CD8-positive, alpha-beta memory T cell (primary cell): ENCODE results near the gene TOMM40L. TPM values are rescaled to one million over a fixed set of nuclear protein-coding genes. Genes with fewer than 3 reads are reported as not detected.
A peak's percentile ranks its signal among the peaks of the same experiment; 100 is the strongest.

Experiments
- CTCF ChIA-PET: fragments of 350-600 bp; sonication (Branson Sonifier 250); formaldehyde crosslinking; loops from one replicate; lab custom pipeline; 2021; ENCODE audit warnings: antibody characterized with exemption; lab: Charles Lee
- POLR2A ChIA-PET: fragments of 350-600 bp; sonication (Branson Sonifier 250); formaldehyde crosslinking; loops from one replicate; lab custom pipeline; 2021; ENCODE audit warnings: antibody characterized with exemption; lab: Charles Lee
- DNase-seq, 5 donors: peaks; one replicate each; pipeline versions ENCODE4 v3.0.0 to v3.0.0-alpha.2; 2020 to 2022; ENCODE audit warnings: mixed read lengths in 1 of 5
- H3K27ac ChIP-seq: one replicate; pipeline ENCODE4 v1.7.0; 2013; ENCODE audit warnings: low read depth, mild to moderate bottlenecking, low read length, moderate library complexity
- H3K27me3 ChIP-seq: 2 replicates; pipeline ENCODE4 v1.7.0; 2013; ENCODE audit warnings: low read length, mild to moderate bottlenecking; ENCODE audit not compliant: insufficient read depth, poor library complexity, severe bottlenecking
- H3K36me3 ChIP-seq: 2 replicates; pipeline ENCODE4 v1.7.0; 2013; ENCODE audit warnings: mild to moderate bottlenecking, low read length, moderate library complexity; ENCODE audit not compliant: insufficient read depth
- H3K4me1 ChIP-seq: 2 replicates; pipeline ENCODE4 v1.7.0; 2013; ENCODE audit warnings: mild to moderate bottlenecking, low read length, moderate library complexity; ENCODE audit not compliant: insufficient read depth
- H3K4me3 ChIP-seq: 2 replicates; pipeline ENCODE4 v1.7.0; 2013; ENCODE audit warnings: mild to moderate bottlenecking, low read length
- H3K9me3 ChIP-seq: 2 replicates; pipeline ENCODE4 v1.7.0; 2013; ENCODE audit warnings: mild to moderate bottlenecking, low read length
- H3K27ac Mint-ChIP-seq, 8 donors: one replicate each; pipeline ENCODE4 v1.8.0; 2020 to 2021; ENCODE audit warnings: mixed read lengths in 8 of 8, mild to moderate bottlenecking in 6 of 8, inconsistent platforms in 3 of 8, moderate library complexity in 3 of 8
- H3K27me3 Mint-ChIP-seq, 2 donors: one replicate each; pipeline ENCODE4 v1.8.0; 2020 to 2021; ENCODE audit warnings: mixed read lengths in 2 of 2, mild to moderate bottlenecking in 1 of 2, moderate library complexity in 1 of 2
- H3K36me3 Mint-ChIP-seq, 3 donors: one replicate each; pipeline ENCODE4 v1.8.0; 2020 to 2021; ENCODE audit warnings: mixed read lengths in 3 of 3, inconsistent platforms in 1 of 3, mild to moderate bottlenecking in 1 of 3
- H3K4me1 Mint-ChIP-seq, 3 donors: one replicate each; pipeline ENCODE4 v1.8.0; 2020 to 2021; ENCODE audit warnings: mixed read lengths in 3 of 3, inconsistent platforms in 1 of 3, mild to moderate bottlenecking in 1 of 3
- H3K4me3 Mint-ChIP-seq, 7 donors: one replicate each; pipeline ENCODE4 v1.8.0; 2020 to 2021; ENCODE audit warnings: mixed read lengths in 7 of 7, mild to moderate bottlenecking in 6 of 7, moderate library complexity in 4 of 7, inconsistent platforms in 2 of 7
- H3K9me3 Mint-ChIP-seq, 5 donors: one replicate each; pipeline ENCODE4 v1.8.0; 2020 to 2022; ENCODE audit warnings: mixed read lengths in 5 of 5, mild to moderate bottlenecking in 3 of 5, moderate library complexity in 2 of 5, inconsistent platforms in 1 of 5
- polyA plus RNA-seq: library from polyadenylated mRNA; unstranded; fragments of 300-500 nt; fragmentation: Illumina TruSeq; gene quantifications from one replicate; pipeline ENCODE4 v1.2.3, GENCODE V29; 2021
- total RNA-seq, 2 experiments: library from RNA; stranded (reverse); gene quantifications; one replicate each; pipeline ENCODE4 v1.2.3, GENCODE V29; 2021

Gene TOMM40L
- total and polyA plus RNA-seq, 3 experiments from 2014 or later, result 6.9 to 26.1 (median 24.7) TPM

GRCh38 chr1:161258439-161259344 lies 32.8 kb downstream of the TOMM40L start, which contains the start of gene PCP4L1:
TSS of gene PCP4L1 (plus strand) at chr1:161258745. CDS start at chr1:161258975, 230 bp downstream.
- Histone ChIP-seq H3K4me3 (no peak within 1 kb of the TSS), H3K27me3 (peaks cover 25% of the 10 kb centered on the region), H3K27ac (no peak within 1 kb of the TSS), H3K4me1 (no peaks in the 10 kb centered on the region), H3K9me3 (no peaks in the 10 kb centered on the region), H3K36me3 (no peaks in the 10 kb centered on the region)
- H3K36me3 Mint-ChIP-seq, result peaks cover 6 to 25% (median 8%) of the 10 kb centered on the region in 3 donors
- ChIA-PET CTCF (interaction anchor here (0.7 to 1.3 kb wide), 2 partner anchors 18 to 22 kb away, joined by 3 to 4 read pairs; no protein-coding TSS in a partner anchor), POLR2A (no interaction called here)
- DNase-seq, result peak in 3 of 5 donors; percentile 1 to 57 (median 34)
- H3K27ac Mint-ChIP-seq, result peak within 1 kb of the TSS in 2 of 8 donors; percentile 37 to 55
- H3K27me3 Mint-ChIP-seq, result peaks cover 49 to 77% of the 10 kb centered on the region in 2 donors
- peaks cover 10 to 19% (median 15%) of the 10 kb centered on the region in 3 donors for H3K4me1 Mint-ChIP-seq
- peak within 1 kb of the TSS; percentile 41 to 90 (median 67) for H3K4me3 Mint-ChIP-seq
- H3K9me3 Mint-ChIP-seq, result peaks cover 8 to 33% (median 23%) of the 10 kb centered on the region in 5 donors

- Mint-ChIP-seq H3K4me3 (peak overlapping the region; percentile 41 to 90 (median 57)), H3K36me3 (peaks cover 6 to 25% (median 8%) of the 10 kb centered on the region in 3 donors), H3K9me3 (peaks cover 8 to 33% (median 23%) of the 10 kb centered on the region in 5 donors), H3K4me1 (peaks cover 10 to 19% (median 15%) of the 10 kb centered on the region in 3 donors), H3K27ac (no peak overlapping the region), H3K27me3 (peaks cover 49 to 77% of the 10 kb centered on the region in 2 donors)
- H3K27me3 ChIP-seq, result peaks cover 25% of the 10 kb centered on the region
- H3K36me3 ChIP-seq, result no peaks in the 10 kb centered on the region
- POLR2A ChIA-PET, result no interaction called here
- no peaks in the 10 kb centered on the region for H3K4me1 ChIP-seq
- no peak overlapping the region for H3K27ac ChIP-seq
- no peak for DNase-seq
- CTCF ChIA-PET, result interaction anchor here (1.3 kb wide), 1 partner anchor 19 kb away, joined by 3 read pairs; no protein-coding TSS in a partner anchor
- H3K9me3 ChIP-seq, result no peaks in the 10 kb centered on the region
- H3K4me3 ChIP-seq, result no peak overlapping the region
Measured at GRCh38 chr1:161259345-161259702, 33.5 kb downstream of the TOMM40L start.

GRCh38 chr1:161259765-161260164 lies 33.9 kb downstream of the TOMM40L start:
- CTCF ChIA-PET, result interaction anchor here (0.6 to 1.3 kb wide), 2 partner anchors 19 to 316 kb away, joined by 3 read pairs; no protein-coding TSS in a partner anchor
- no peaks in the 10 kb centered on the region for H3K36me3 ChIP-seq
- Mint-ChIP-seq H3K9me3 (peaks cover 8 to 33% (median 23%) of the 10 kb centered on the region in 5 donors), H3K27ac (no peak overlapping the region), H3K4me1 (peaks cover 10 to 19% (median 15%) of the 10 kb centered on the region in 3 donors), H3K36me3 (peaks cover 6 to 25% (median 8%) of the 10 kb centered on the region in 3 donors), H3K27me3 (peaks cover 52 to 81% of the 10 kb centered on the region in 2 donors), H3K4me3 (peak overlapping the region; percentile 4 to 90 (median 57))
- peaks cover 25% of the 10 kb centered on the region for H3K27me3 ChIP-seq
- no peaks in the 10 kb centered on the region for H3K9me3 ChIP-seq
- POLR2A ChIA-PET, result no interaction called here
- no peak overlapping the region for H3K4me3 ChIP-seq
- H3K27ac ChIP-seq, result no peak overlapping the region
- no peaks in the 10 kb centered on the region for H3K4me1 ChIP-seq
- no peak for DNase-seq

- Histone ChIP-seq H3K4me1 (no peaks in the 10 kb centered on the region), H3K4me3 (no peak overlapping the region), H3K27ac (no peak overlapping the region), H3K36me3 (no peaks in the 10 kb centered on the region), H3K9me3 (no peaks in the 10 kb centered on the region), H3K27me3 (peaks cover 25% of the 10 kb centered on the region)
- Mint-ChIP-seq H3K27ac (no peak overlapping the region), H3K4me1 (peaks cover 10 to 19% (median 15%) of the 10 kb centered on the region in 3 donors), H3K4me3 (no peak overlapping the region), H3K9me3 (peaks cover 8 to 33% (median 23%) of the 10 kb centered on the region in 5 donors), H3K36me3 (peaks cover 6 to 20% (median 8%) of the 10 kb centered on the region in 3 donors), H3K27me3 (peaks cover 57 to 81% of the 10 kb centered on the region in 2 donors)
- POLR2A ChIA-PET, result no interaction called here
- DNase-seq, result no peak
- CTCF ChIA-PET, result interaction anchor here (0.6 to 0.9 kb wide), 2 partner anchors 31 to 317 kb away, joined by 3 read pairs; no protein-coding TSS in a partner anchor
Measured at GRCh38 chr1:161260376-161261260, 34.8 kb downstream of the TOMM40L start.

- CTCF ChIA-PET, result no interaction called here
- H3K36me3 Mint-ChIP-seq, result peaks cover 3 to 11% (median 8%) of the 10 kb centered on the region in 3 donors
Measured at GRCh38 chr1:161261261-161262235, 35.7 kb downstream of the TOMM40L start.

GRCh38 chr1:161265305-161265704 lies 39.4 kb downstream of the TOMM40L start:
- H3K36me3 ChIP-seq, result no peaks in the 10 kb centered on the region
- no peaks in the 10 kb centered on the region for H3K4me1 ChIP-seq
- no peaks in the 10 kb centered on the region for H3K9me3 ChIP-seq
- no peak overlapping the region for H3K4me3 ChIP-seq
- ChIA-PET CTCF (interaction anchor here (1.6 kb wide), 1 partner anchor 59 kb away, joined by 3 read pairs; no protein-coding TSS in a partner anchor), POLR2A (no interaction called here)
- Mint-ChIP-seq H3K4me3 (no peak overlapping the region), H3K4me1 (no peaks in the 10 kb centered on the region), H3K36me3 (no peaks in the 10 kb centered on the region), H3K27me3 (peaks cover 27 to 48% of the 10 kb centered on the region in 2 donors), H3K27ac (no peak overlapping the region), H3K9me3 (no peaks in the 10 kb centered on the region)
- no peak overlapping the region for H3K27ac ChIP-seq
- no peak for DNase-seq
- H3K27me3 ChIP-seq, result peaks cover 12% of the 10 kb centered on the region

More at GRCh38 chr1:161261261-161262235, 35.7 kb downstream of the TOMM40L start:
- Histone ChIP-seq H3K9me3 (no peaks in the 10 kb centered on the region), H3K4me1 (no peaks in the 10 kb centered on the region), H3K36me3 (no peaks in the 10 kb centered on the region), H3K27me3 (peaks cover 25% of the 10 kb centered on the region), H3K27ac (no peak overlapping the region), H3K4me3 (no peak overlapping the region)
- no peak overlapping the region for H3K27ac Mint-ChIP-seq
- H3K4me1 Mint-ChIP-seq, result peaks cover 10 to 19% (median 15%) of the 10 kb centered on the region in 3 donors
- H3K4me3 Mint-ChIP-seq, result no peak overlapping the region
- POLR2A ChIA-PET, result no interaction called here
- no peak for DNase-seq
- peaks cover 56 to 80% of the 10 kb centered on the region in 2 donors for H3K27me3 Mint-ChIP-seq
- peaks cover 4 to 24% (median 17%) of the 10 kb centered on the region in 5 donors for H3K9me3 Mint-ChIP-seq
